ENCODE measurements around the gene TPM2.

Gene TPM2

DNA sequence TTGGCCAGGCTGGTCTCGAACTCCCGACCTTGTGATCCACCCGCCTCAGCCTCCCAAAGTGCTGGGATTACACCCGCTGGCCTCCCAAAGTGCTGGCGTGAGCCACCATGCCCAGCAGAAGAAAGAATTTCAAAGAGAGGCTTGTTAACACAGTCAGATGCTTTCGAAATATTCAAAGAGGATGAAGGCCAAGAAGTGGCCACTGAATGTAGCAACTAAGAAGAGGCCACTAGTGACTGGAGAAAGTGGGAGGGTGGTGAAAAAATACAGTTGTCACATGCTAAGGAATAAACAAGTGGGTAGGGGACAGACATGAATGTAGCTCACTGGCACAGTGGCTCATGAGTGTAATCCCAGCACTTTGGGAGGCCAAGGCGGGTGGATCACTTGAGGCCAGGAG lies 13.0 kb upstream of the TPM2 start:
- Histone ChIP-seq H3K36me3 (peaks cover 98% of the 10 kb centered on the region), H3K4me1 (no peaks in the 10 kb centered on the region), H3K4me3 (ENCODE audit: low read depth, low read length) (no peak overlapping the region), H3K27me3 (no peaks in the 10 kb centered on the region), H3K9me3 (no peaks in the 10 kb centered on the region)
- DNase-seq, result no peak
- TF ChIP-seq, protein P1, sequence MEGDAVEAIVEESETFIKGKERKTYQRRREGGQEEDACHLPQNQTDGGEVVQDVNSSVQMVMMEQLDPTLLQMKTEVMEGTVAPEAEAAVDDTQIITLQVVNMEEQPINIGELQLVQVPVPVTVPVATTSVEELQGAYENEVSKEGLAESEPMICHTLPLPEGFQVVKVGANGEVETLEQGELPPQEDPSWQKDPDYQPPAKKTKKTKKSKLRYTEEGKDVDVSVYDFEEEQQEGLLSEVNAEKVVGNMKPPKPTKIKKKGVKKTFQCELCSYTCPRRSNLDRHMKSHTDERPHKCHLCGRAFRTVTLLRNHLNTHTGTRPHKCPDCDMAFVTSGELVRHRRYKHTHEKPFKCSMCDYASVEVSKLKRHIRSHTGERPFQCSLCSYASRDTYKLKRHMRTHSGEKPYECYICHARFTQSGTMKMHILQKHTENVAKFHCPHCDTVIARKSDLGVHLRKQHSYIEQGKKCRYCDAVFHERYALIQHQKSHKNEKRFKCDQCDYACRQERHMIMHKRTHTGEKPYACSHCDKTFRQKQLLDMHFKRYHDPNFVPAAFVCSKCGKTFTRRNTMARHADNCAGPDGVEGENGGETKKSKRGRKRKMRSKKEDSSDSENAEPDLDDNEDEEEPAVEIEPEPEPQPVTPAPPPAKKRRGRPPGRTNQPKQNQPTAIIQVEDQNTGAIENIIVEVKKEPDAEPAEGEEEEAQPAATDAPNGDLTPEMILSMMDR (IDR thresholded peaks at IDR 0.05; ENCODE audit: low read depth, low read length), result no peak

DNA sequence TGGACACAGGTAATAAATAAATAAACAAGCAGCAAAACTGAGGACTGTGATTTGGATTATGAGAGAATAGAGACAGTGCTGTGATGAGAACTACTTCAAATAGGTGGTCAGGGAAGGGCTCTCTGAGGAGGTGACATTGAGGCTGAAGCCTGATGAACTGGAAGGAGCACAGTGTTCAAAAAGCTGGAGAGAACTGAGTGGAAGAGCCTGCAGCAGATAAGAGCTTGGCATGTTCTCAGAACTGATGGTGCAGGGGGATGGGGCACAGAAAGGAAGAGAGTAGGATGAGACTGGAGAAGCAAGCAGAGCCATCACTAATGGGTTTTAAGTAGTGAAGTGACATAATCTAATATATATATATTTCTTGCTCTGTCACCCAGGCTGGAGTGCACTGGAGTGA lies 11.2 kb upstream of the TPM2 start:
- Histone ChIP-seq H3K4me1 (no peaks in the 10 kb centered on the region), H3K36me3 (peaks cover 88% of the 10 kb centered on the region), H3K27me3 (no peaks in the 10 kb centered on the region), H3K4me3 (ENCODE audit: low read depth, low read length) (no peak overlapping the region), H3K9me3 (no peaks in the 10 kb centered on the region)
- TF ChIP-seq, protein P1 (IDR thresholded peaks at IDR 0.05; ENCODE audit: low read depth, low read length), result no peak
- DNase-seq, result no peak

DNA sequence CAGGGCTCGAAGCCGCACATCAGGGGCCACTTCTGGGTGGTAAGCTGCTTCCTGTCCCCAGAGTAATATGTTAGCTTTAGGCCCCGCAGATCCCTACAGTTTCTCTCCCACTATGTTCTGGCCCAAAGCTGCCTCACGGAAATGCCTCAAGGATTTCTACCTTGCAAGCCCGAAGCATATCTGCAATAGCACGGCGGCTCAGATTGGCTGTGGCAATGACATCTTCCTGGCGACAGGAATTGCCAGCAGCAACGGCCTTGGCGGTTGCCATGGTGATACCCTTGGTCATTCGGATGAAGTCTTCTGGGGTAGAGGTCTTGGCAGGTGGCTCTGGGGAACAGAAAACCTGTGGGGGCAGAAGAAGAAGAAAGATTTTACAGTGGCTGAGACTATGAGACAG lies 10.3 kb upstream of the TPM2 start:
- no peaks in the 10 kb centered on the region for H3K27me3 ChIP-seq
- no peaks in the 10 kb centered on the region for H3K9me3 ChIP-seq
- DNase-seq, result no peak
- no peak overlapping the region for H3K4me3 ChIP-seq (ENCODE audit: low read depth, low read length)
- TF ChIP-seq, protein P1 (IDR thresholded peaks at IDR 0.05; ENCODE audit: low read depth, low read length), result no peak
- peaks cover 79% of the 10 kb centered on the region for H3K36me3 ChIP-seq
- no peaks in the 10 kb centered on the region for H3K4me1 ChIP-seq

DNA sequence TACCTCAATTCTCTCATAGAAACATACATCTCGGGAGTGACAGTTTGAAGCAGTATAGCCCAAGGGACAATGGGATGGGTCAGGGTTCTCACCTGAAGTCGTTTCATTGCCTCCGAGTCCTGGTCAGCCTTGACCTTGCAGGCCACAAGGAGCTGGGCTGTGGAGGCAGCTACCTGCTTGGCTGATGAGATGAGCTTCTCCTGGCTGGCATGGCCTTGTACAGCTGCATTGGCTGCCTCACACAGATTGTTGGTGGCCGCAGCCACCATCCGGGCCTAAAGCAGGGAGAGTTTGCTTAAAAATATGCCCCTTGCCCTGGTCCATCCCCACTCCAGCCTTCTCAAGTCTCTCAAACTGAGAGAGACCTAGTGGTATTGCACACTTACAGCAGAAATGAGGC lies 8.5 kb upstream of the TPM2 start:
- H3K9me3 ChIP-seq, result no peaks in the 10 kb centered on the region
- H3K4me1 ChIP-seq, result no peaks in the 10 kb centered on the region
- H3K27me3 ChIP-seq, result no peaks in the 10 kb centered on the region
- no peak overlapping the region for H3K4me3 ChIP-seq (ENCODE audit: low read depth, low read length)
- H3K36me3 ChIP-seq, result peaks cover 61% of the 10 kb centered on the region
- TF ChIP-seq, protein P1 (IDR thresholded peaks at IDR 0.05; ENCODE audit: low read depth, low read length), result no peak
- no peak for DNase-seq

DNA sequence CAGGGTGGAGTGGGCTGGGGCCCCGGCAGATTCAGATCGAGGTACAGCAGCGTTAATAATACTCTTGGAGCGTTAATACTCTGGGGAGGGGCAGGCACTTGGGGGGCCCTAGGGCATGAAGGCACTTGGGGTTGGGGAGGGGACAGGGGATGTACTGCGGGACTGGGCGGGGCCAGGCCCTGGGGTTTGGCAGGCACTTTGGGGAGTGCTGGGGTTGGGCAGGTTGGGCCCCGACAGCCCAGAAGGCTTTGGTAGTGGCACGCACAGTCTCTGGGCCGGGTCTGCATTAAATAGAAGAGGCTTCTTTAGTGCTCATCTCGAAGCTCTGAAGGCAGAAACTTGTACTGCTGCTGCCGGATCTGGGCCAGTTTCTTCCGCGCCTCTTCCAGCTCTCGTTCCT lies 7.8 kb upstream of the TPM2 start:
- H3K4me3 ChIP-seq (ENCODE audit: low read depth, low read length), result no peak overlapping the region
- no peak for DNase-seq
- no peaks in the 10 kb centered on the region for H3K9me3 ChIP-seq
- TF ChIP-seq, protein P1 (IDR thresholded peaks at IDR 0.05; ENCODE audit: low read depth, low read length), result no peak
- H3K36me3 ChIP-seq, result peaks cover 55% of the 10 kb centered on the region
- no peaks in the 10 kb centered on the region for H3K27me3 ChIP-seq
- H3K4me1 ChIP-seq, result no peaks in the 10 kb centered on the region

DNA sequence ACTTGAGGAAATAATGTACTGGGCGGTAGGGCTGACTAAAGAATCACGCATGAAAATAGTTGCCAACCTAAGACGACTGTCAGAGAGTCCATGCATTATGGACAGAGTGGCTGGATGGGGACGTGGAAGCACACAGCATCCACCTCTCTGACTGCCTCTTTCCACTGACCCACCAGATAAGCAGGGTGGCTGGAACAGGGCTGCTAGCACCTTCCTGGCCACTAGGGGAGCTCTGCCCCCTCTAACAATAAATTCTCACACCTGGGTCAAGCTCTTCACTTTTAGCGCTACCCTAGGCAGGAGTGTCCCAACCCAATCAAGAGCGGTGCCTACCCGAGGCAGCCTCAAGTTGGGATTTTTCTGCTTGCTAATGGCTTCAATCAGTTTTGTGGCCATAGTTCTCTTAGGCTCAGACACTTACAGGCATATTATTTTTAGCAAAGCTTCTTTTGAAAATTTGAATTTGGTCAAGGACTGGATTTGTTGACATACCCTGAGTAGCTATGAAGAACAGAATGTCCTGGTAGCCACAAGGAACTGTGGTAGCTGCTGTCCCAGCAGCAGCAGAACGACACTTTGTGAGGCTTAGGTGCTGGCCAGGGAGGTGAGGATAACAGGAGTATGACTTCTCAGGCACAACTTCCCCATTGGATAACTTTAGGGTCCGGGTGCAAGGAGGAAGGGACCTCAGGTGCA lies 6.9 kb upstream of the TPM2 start:
- Histone ChIP-seq H3K36me3 (peaks cover 47% of the 10 kb centered on the region), H3K27me3 (no peaks in the 10 kb centered on the region), H3K4me1 (no peaks in the 10 kb centered on the region), H3K9me3 (no peaks in the 10 kb centered on the region), H3K4me3 (ENCODE audit: low read depth, low read length) (no peak overlapping the region)
- TF ChIP-seq, protein P1 (IDR thresholded peaks at IDR 0.05; ENCODE audit: low read depth, low read length), result peak; percentile 93
- DNase-seq, result peak; percentile 65

Measured in BE2C (cell line).